ENCODE measurements around the gene LRP3.

DNA sequence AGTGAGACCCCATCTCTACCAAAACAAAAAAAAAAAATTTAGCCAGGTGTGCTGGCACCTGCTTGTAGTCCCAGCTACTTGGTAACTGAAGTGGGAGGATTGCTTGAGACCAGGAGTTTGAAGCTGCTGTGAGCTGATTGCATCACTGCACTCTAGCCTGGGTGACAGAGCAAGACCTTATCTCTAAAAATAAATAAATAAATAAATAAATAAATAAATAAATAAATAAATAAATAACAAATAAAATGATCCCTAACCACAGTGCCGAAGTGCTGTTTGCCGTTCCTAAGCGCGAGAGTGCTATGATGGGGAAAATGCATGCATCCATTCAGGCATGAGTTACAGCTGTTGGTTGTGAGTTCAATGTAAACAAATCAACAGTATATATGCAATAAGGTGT lies 35.0 kb upstream of the LRP3 start:
- TF ChIP-seq, protein P1, sequence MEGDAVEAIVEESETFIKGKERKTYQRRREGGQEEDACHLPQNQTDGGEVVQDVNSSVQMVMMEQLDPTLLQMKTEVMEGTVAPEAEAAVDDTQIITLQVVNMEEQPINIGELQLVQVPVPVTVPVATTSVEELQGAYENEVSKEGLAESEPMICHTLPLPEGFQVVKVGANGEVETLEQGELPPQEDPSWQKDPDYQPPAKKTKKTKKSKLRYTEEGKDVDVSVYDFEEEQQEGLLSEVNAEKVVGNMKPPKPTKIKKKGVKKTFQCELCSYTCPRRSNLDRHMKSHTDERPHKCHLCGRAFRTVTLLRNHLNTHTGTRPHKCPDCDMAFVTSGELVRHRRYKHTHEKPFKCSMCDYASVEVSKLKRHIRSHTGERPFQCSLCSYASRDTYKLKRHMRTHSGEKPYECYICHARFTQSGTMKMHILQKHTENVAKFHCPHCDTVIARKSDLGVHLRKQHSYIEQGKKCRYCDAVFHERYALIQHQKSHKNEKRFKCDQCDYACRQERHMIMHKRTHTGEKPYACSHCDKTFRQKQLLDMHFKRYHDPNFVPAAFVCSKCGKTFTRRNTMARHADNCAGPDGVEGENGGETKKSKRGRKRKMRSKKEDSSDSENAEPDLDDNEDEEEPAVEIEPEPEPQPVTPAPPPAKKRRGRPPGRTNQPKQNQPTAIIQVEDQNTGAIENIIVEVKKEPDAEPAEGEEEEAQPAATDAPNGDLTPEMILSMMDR (IDR thresholded peaks at IDR 0.05) = no peak
- no peak for TF ChIP-seq ZFX (IDR thresholded peaks at IDR 0.05; ENCODE audit: borderline replicate concordance)

Data from 22Rv1 (cell line).